ENCODE results near the gene ZMYM3.

ZMYM3 gene

GRCh38 chrX:71210816-71211215 is 43.1 kb downstream of the ZMYM3 start:
- no peak for DNase-seq

DNA sequence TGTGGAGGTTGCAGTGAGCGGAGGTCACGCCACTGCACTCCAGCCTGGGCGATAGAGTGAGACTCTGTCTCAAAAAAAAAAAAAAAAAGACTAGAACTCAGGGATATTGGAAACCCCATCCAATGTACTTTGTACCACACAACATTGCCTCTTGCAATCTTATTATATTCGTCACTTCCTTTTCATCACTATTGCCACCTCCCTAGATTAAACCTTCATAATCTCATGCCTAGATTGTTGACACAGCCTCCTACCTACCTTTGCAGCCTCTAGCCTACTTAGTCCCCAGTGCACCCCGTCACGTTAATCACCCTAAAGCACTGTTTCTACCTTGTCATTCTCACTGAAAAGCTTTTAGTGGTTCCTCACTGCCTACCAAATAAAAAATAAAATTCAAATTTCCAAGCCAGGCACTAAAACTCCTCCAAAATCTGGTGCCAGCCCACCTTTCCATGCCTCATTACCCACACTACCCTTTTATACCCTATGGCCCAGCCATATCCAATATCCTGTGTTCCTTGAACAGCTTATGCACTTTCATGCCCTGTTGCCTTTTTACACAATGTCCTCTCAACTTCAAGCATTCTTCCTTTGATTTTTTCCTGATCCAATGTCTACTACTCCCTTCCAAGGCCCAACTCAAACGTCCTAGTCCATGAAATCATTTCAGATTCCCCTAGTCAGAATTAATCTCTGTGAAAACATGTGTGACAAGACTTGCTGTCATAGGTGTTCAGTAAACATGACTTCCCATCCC is 54.5 kb downstream of the ZMYM3 start:
- no peak for DNase-seq

DNA sequence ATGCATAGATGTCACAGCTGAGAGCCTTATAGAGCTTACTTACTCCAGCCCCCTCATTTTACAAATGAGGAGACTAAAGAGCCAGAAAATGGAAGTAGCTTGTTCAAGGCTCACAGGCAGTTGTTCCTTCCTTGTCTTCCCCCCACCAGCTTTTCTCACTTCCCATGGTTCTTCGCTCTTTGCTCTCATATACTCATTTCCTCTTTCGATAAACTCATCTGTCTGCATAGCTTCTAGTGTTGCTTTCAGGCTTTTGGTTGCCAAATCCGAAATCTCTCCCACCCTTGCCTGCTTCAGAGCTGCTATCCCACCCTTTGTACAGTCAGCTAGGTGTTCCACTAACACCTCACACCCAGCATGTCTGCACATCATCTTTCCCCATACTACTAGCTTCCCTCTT is 55.9 kb downstream of the ZMYM3 start:
- DNase-seq: no peak

DNA sequence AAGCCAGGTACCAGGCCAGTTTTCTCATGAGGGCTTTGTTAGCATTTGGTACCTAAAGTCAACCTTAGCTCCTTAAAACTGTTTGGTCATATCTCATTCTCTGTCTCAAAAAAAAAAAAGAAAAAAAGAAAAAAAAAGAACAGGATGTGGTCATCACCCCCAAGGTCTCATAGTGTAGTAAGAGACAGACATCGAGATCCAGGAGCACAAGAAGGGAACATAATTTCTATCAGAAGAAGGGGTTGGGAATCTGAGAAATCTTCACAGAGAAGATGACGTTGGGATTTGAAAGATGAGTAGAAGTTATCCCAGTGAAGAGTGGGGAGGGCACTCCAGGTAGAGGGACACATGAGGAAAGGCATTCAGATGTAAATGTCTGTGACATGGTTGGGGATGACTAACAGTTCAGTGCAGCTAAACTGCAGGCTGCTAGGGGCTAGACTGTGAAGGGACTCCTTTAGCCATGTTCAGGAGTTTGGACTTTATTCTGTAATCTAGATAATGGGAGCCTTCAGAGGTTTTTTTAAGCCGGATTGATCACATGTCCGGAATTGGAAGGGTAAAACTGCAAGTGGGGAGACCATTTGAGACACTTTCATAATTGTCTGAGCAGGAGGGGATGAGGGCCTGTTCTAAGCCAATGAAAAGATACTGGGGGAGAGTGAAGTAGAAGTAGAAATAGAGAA is 57.8 kb downstream of the ZMYM3 start:
- no peak for DNase-seq

GRCh38 chrX:71191248-71191647 is 62.7 kb downstream of the ZMYM3 start:
- DNase-seq: no peak
